GM23338 (cell line): Measurements from ENCODE around the gene SLC4A2. TPM values are rescaled to one million over a fixed set of nuclear protein-coding genes. Genes with fewer than 3 reads are reported as not detected.

ENCODE experiments used
- ATAC-seq: fragments of 200-7000 bp; cut with Tn5 transposase; 3 replicates; pipeline ENCODE4 v1.9.1; 2020
- DNase-seq: peaks from one replicate; pipeline ENCODE4 v3.0.0-alpha.2; 2015; ENCODE audit warnings: low spot score
- H2AFZ ChIP-seq: fragments of 200-600 bp; sonication (generic); 2 replicates; pipeline ENCODE4 v1.8.0; 2016; ENCODE audit warnings: antibody characterized with exemption, mild to moderate bottlenecking, moderate library complexity
- H3F3A ChIP-seq: fragments of 200-600 bp; sonication (generic); replicated peaks from 2 replicates; pipeline ENCODE4 v1.8.0; 2017; ENCODE audit warnings: antibody characterized with exemption, mixed run types, low read depth
- H3K27ac ChIP-seq: fragments of 200-600 bp; sonication (generic); 2 replicates; pipeline ENCODE4 v1.6.1; 2016; ENCODE audit warnings: low read depth
- H3K27me3 ChIP-seq: fragments of 200-600 bp; sonication (generic); 2 replicates; pipeline ENCODE4 v1.8.0; 2016; ENCODE audit warnings: mild to moderate bottlenecking, mixed run types, moderate library complexity; ENCODE audit not compliant: insufficient read depth
- H3K36me3 ChIP-seq: fragments of 200-600 bp; sonication (generic); 2 replicates; pipeline ENCODE4 v1.8.0; 2016; ENCODE audit warnings: mild to moderate bottlenecking; ENCODE audit not compliant: insufficient read depth
- H3K4me1 ChIP-seq: fragments of 200-600 bp; sonication (generic); 2 replicates; pipeline ENCODE4 v1.8.0; 2016; ENCODE audit warnings: mild to moderate bottlenecking, moderate library complexity; ENCODE audit not compliant: insufficient read depth
- H3K4me2 ChIP-seq: fragments of 200-600 bp; sonication (generic); 2 replicates; pipeline ENCODE4 v1.7.1; 2017; ENCODE audit warnings: mixed run types
- H3K4me3 ChIP-seq: fragments of 200-600 bp; sonication (generic); 2 replicates; pipeline ENCODE4 v1.6.1; 2016; ENCODE audit warnings: mixed run types
- H3K79me2 ChIP-seq: fragments of 200-600 bp; sonication (generic); replicated peaks from 2 replicates; pipeline ENCODE4 v1.8.0; 2017; ENCODE audit warnings: mild to moderate bottlenecking; ENCODE audit not compliant: insufficient read depth
- H3K9me2 ChIP-seq: fragments of 200-600 bp; sonication (generic); 2 replicates; pipeline ENCODE4 v1.8.0; 2017; ENCODE audit not compliant: insufficient read depth
- H4K20me1 ChIP-seq: fragments of 200-600 bp; sonication (generic); replicated peaks from 2 replicates; pipeline ENCODE4 v1.8.0; 2017; ENCODE audit warnings: mild to moderate bottlenecking; ENCODE audit not compliant: insufficient read depth
- H3K27ac Mint-ChIP-seq: 2 replicates; pipeline ENCODE4 v1.8.0; 2020; ENCODE audit warnings: inconsistent platforms, mild to moderate bottlenecking, moderate library complexity, mixed read lengths
- H3K27me3 Mint-ChIP-seq: 3 replicates; pipeline ENCODE4 v1.8.0; 2022; ENCODE audit warnings: low read depth, mild to moderate bottlenecking, moderate library complexity, mixed read lengths, inconsistent platforms; ENCODE audit not compliant: insufficient read depth, poor library complexity
- H3K36me3 Mint-ChIP-seq: 3 replicates; pipeline ENCODE4 v1.8.0; 2021; ENCODE audit warnings: low read depth, mild to moderate bottlenecking, inconsistent platforms, moderate library complexity, mixed read lengths
- H3K4me1 Mint-ChIP-seq: 3 replicates; pipeline ENCODE4 v1.8.0; 2020; ENCODE audit warnings: mild to moderate bottlenecking, inconsistent platforms, mixed read lengths
- H3K4me3 Mint-ChIP-seq: 3 replicates; pipeline ENCODE4 v1.8.0; 2021; ENCODE audit warnings: moderate library complexity, mild to moderate bottlenecking, inconsistent platforms, mixed read lengths
- H3K9me3 Mint-ChIP-seq: 3 replicates; pipeline ENCODE4 v1.8.0; 2020; ENCODE audit warnings: moderate library complexity, mild to moderate bottlenecking, inconsistent platforms, mixed read lengths
- CREB1 ChIP-seq: fragments of 250-450 bp; sonication (Bioruptor Pico); IDR thresholded peaks from 2 replicates; pipeline ENCODE4 v1.5.0; 2020; ENCODE audit warnings: low read depth, mild to moderate bottlenecking, moderate library complexity
- CTCF ChIP-seq, 2 experiments: fragments of 200-600 bp in 1 of 2; sonication (generic) in 1 of 2; conservative IDR thresholded peaks; 2 replicates each; pipeline versions ENCODE4 v1.5.1 to v1.6.1; 2016 to 2017; ENCODE audit warnings: antibody characterized with exemption in 2 of 2, low read depth in 2 of 2, mild to moderate bottlenecking in 2 of 2, moderate library complexity in 1 of 2
- ETS1 ChIP-seq: IDR thresholded peaks from 2 replicates; pipeline ENCODE4 v1.6.1; 2016; ENCODE audit warnings: antibody characterized with exemption
- EZH2 ChIP-seq: fragments of 200-600 bp; sonication (generic); IDR thresholded peaks from one replicate; pipeline ENCODE4 v1.8.0; 2017; ENCODE audit warnings: antibody characterized with exemption, mild to moderate bottlenecking, low read depth; ENCODE audit not compliant: unreplicated experiment
- EZH2phosphoT487 ChIP-seq: fragments of 200-600 bp; sonication (generic); IDR thresholded peaks from one replicate; pipeline ENCODE4 v1.8.1; 2018; ENCODE audit warnings: antibody characterized with exemption; ENCODE audit not compliant: unreplicated experiment
- JUNB ChIP-seq: IDR thresholded peaks from one replicate; pipeline ENCODE4 v1.6.1; 2016; ENCODE audit warnings: antibody characterized with exemption; ENCODE audit not compliant: unreplicated experiment
- NANOG ChIP-seq: IDR thresholded peaks from 2 replicates; pipeline ENCODE4 v1.6.1; 2016; ENCODE audit warnings: antibody characterized with exemption, borderline replicate concordance
- POLR2AphosphoS5 ChIP-seq: IDR thresholded peaks from 2 replicates; pipeline ENCODE4 v1.6.1; 2016; ENCODE audit warnings: antibody characterized with exemption, low read depth
- STAT1 ChIP-seq: IDR thresholded peaks from one replicate; pipeline ENCODE4 v1.6.1; 2016; ENCODE audit warnings: antibody characterized with exemption; ENCODE audit not compliant: unreplicated experiment
- ZNF114 ChIP-seq: fragments of 250-450 bp; sonication (Bioruptor Pico); IDR thresholded peaks from 2 replicates; pipeline ENCODE4 v1.5.0; 2020; ENCODE audit warnings: mild to moderate bottlenecking, moderate library complexity
- ZNF331 ChIP-seq: fragments of 250-450 bp; sonication (Bioruptor Pico); IDR thresholded peaks from 2 replicates; pipeline ENCODE4 v1.5.0; 2020; ENCODE audit warnings: low read depth, mild to moderate bottlenecking, moderate library complexity
- ZNF462 ChIP-seq: fragments of 250-450 bp; sonication (Bioruptor Pico); IDR thresholded peaks from 2 replicates; pipeline ENCODE4 v1.5.0; 2020; ENCODE audit warnings: mild to moderate bottlenecking, moderate library complexity
- polyA plus RNA-seq: library from polyadenylated mRNA; unstranded; fragments of >200 nt; fragmentation: Nextera tagmentation; extraction: Ambion mirVana; gene quantifications from 2 replicates; pipeline ENCODE4 v1.2.1, GENCODE V29; 2016
- total RNA-seq: library from RNA; depleted of rRNA; stranded (reverse); fragments of >200 nt; shearing (Covaris generic); gene quantifications from 2 replicates; pipeline ENCODE4 v1.2.3, GENCODE V29; 2014
- TF ChIP-seq, protein P1 (sequence below): IDR thresholded peaks from one replicate; pipeline ENCODE4 v1.6.1; 2018; ENCODE audit warnings: antibody characterized with exemption; ENCODE audit not compliant: unreplicated experiment

The SLC4A2 gene
- total and polyA plus RNA-seq, 2 experiments from 2014 or later: 64.8 to 106 TPM

- ATAC-seq: no peak
- no peak for DNase-seq
- no peaks in the 10 kb centered on the region for H3K9me3 Mint-ChIP-seq
- Histone ChIP-seq H3K27ac (no peak overlapping the region), H3K36me3 (no peaks in the 10 kb centered on the region), H3K79me2 (no peaks in the 10 kb centered on the region), H2AFZ (no peak overlapping the region), H3F3A (no peaks in the 10 kb centered on the region), H3K9me2 (no peaks in the 10 kb centered on the region), H3K4me3 (no peak overlapping the region), H3K27me3 (peaks cover 17% of the 10 kb centered on the region), H3K4me2 (no peak overlapping the region), H3K4me1 (no peaks in the 10 kb centered on the region), H4K20me1 (no peaks in the 10 kb centered on the region)
- H3K27ac Mint-ChIP-seq: no peak overlapping the region
- peaks cover 4% of the 10 kb centered on the region for H3K4me1 Mint-ChIP-seq
- TF ChIP-seq EZH2 (no peak), EZH2phosphoT487 (no peak), ZNF331 (no peak), POLR2AphosphoS5 (no peak), STAT1 (no peak), ETS1 (no peak), ZNF462 (CRISPR knock-in tag) (no peak), ZNF114 (no peak), CTCF (conservative IDR thresholded peaks at IDR 0.05; ENCODE audit: low read depth in 2 of 2) (no peak), NANOG (no peak), JUNB (no peak), CREB1 (CRISPR knock-in tag) (no peak)
- TF ChIP-seq, protein P1, sequence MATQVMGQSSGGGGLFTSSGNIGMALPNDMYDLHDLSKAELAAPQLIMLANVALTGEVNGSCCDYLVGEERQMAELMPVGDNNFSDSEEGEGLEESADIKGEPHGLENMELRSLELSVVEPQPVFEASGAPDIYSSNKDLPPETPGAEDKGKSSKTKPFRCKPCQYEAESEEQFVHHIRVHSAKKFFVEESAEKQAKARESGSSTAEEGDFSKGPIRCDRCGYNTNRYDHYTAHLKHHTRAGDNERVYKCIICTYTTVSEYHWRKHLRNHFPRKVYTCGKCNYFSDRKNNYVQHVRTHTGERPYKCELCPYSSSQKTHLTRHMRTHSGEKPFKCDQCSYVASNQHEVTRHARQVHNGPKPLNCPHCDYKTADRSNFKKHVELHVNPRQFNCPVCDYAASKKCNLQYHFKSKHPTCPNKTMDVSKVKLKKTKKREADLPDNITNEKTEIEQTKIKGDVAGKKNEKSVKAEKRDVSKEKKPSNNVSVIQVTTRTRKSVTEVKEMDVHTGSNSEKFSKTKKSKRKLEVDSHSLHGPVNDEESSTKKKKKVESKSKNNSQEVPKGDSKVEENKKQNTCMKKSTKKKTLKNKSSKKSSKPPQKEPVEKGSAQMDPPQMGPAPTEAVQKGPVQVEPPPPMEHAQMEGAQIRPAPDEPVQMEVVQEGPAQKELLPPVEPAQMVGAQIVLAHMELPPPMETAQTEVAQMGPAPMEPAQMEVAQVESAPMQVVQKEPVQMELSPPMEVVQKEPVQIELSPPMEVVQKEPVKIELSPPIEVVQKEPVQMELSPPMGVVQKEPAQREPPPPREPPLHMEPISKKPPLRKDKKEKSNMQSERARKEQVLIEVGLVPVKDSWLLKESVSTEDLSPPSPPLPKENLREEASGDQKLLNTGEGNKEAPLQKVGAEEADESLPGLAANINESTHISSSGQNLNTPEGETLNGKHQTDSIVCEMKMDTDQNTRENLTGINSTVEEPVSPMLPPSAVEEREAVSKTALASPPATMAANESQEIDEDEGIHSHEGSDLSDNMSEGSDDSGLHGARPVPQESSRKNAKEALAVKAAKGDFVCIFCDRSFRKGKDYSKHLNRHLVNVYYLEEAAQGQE: no peak
- H3K27me3 Mint-ChIP-seq: peaks cover 22% of the 10 kb centered on the region
- H3K36me3 Mint-ChIP-seq: no peaks in the 10 kb centered on the region; the same call in 2 of the 3 replicates
- H3K4me3 Mint-ChIP-seq: no peak overlapping the region
Measured at GRCh38 chr7:151045967-151046366, 13.4 kb upstream of the SLC4A2 start.
